Aorta (tissue), 5 donors: ENCODE results near the gene NPAS3. TPM values are rescaled to one million over a fixed set of nuclear protein-coding genes. Genes with fewer than 3 reads are reported as not detected.

Source experiments
- ATAC-seq: fragments of 200-7000 bp; cut with Tn5 transposase; one replicate; pipeline ENCODE4 v1.9.1; 2022; ENCODE audit warnings: moderate library complexity; ENCODE audit not compliant: low FRiP score
- DNase-seq, 2 donors: peaks; one replicate each; pipeline ENCODE4 v3.0.0-alpha.2; 2020
- H3K27ac ChIP-seq, 2 donors: one replicate each; pipeline ENCODE4 v1.5.1; 2013; ENCODE audit warnings: low read length in 2 of 2, mild to moderate bottlenecking in 2 of 2, moderate library complexity in 2 of 2, control low read depth in 1 of 2, inconsistent platforms in 1 of 2, low read depth in 1 of 2
- H3K27me3 ChIP-seq, 2 donors: one replicate each; pipeline ENCODE4 v1.6.1; 2013; ENCODE audit warnings: control low read depth in 1 of 2, low read length in 1 of 2, mild to moderate bottlenecking in 1 of 2, moderate library complexity in 1 of 2; ENCODE audit not compliant: insufficient read depth in 2 of 2, control insufficient read depth in 1 of 2
- H3K36me3 ChIP-seq, 2 donors: one replicate each; pipeline ENCODE4 v1.6.1; 2013; ENCODE audit warnings: control low read depth in 1 of 2, low read length in 1 of 2, mild to moderate bottlenecking in 1 of 2; ENCODE audit not compliant: insufficient read depth in 2 of 2, control insufficient read depth in 1 of 2
- H3K4me1 ChIP-seq, 2 donors: one replicate each; pipeline ENCODE4 v1.6.1; 2013; ENCODE audit warnings: low read length in 2 of 2, control low read depth in 1 of 2, mild to moderate bottlenecking in 1 of 2, moderate library complexity in 1 of 2; ENCODE audit not compliant: insufficient read depth in 2 of 2, control insufficient read depth in 1 of 2
- H3K4me3 ChIP-seq, 2 donors: one replicate each; pipeline ENCODE4 v1.5.1; 2013; ENCODE audit warnings: low read length in 2 of 2, control low read depth in 1 of 2, mild to moderate bottlenecking in 1 of 2
- H3K9me3 ChIP-seq: one replicate; pipeline ENCODE4 v1.6.1; 2013; ENCODE audit warnings: mild to moderate bottlenecking, low read length; ENCODE audit not compliant: control insufficient read depth
- WGBS, 2 donors: extraction: QIAGEN DNeasy Blood & Tissue Kit; methylation state at CpG; one replicate each; pipeline ENCODE4 v1.1.7; 2013; 5-methylcytosine and 5-hydroxymethylcytosine counted together
- intact Hi-C, 2 donors: fragments of 100-400 bp; cut with DNase I; formaldehyde crosslinking; loops; one replicate each; pipeline versions ENCODE4 v1.14.2 to v1.15.0; 2022
- polyA plus RNA-seq, 2 donors: library from polyadenylated mRNA; stranded (reverse); fragments of 200-250 nt; gene quantifications; one replicate each; pipeline ENCODE4 v1.2.3, GENCODE V29; 2013
- total RNA-seq, 2 donors: library from RNA; stranded (reverse); fragmentation: NEBNext Ultra II Directional; extraction: Animal tissue kit (Norgen Biotek cat#: 25700); gene quantifications; one replicate each; pipeline ENCODE4 v1.2.1, GENCODE V29; 2021
- donor health status: healthy with polysubstance abuse.
- donor health status: Bipolar disorder and iron deficiency.
- donor health status: DM: no; HTN: no; CAD: no.
- donor health status: DM: no; HTN: no; CAD: no.
- donor health status: DM: yes; HTN: yes; CAD: no.

Gene NPAS3
- total and polyA plus RNA-seq, 4 donors = 0.13 to 4.3 (median 0.50) TPM

DNA sequence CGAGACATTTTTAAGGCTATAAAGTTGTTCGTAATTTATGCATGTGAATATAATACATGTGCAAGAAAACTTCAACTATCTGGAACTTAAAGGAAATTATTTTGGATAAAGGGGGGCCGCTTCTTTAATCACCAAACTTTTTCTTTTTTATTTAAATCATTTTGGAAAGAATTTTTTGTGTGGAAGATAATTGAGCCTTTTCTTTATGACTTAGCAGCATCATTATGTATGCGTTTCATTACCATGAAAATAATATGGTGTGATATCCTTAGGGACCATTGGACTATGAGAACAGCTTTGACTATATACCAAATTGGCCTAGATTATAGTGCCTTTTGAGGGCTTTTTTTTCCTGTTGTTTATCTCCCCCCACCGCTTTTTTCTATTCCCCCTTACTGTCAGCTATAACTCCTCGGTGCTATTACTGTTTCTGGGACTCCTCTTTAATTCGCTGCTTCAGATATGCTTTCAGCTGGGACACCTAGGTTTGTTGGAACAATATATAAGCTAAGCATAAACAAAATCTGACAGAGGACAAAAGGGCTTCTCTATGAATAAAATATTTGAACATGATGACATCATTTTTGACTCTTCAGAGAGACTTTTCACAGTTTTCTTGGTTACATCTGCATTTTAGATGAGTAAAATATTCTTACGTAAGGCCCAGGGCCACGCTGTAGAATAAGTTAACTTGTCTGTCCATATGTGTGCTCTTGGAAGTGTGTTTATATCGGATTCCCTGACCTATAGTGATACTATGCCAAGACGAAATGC is 392.7 kb downstream of the NPAS3 start:
- intact Hi-C loops = no loop called here
- Histone ChIP-seq H3K36me3 (no peaks in the 10 kb centered on the region), H3K4me3 (no peak overlapping the region), H3K9me3 (no peaks in the 10 kb centered on the region), H3K27me3 (no peaks in the 10 kb centered on the region), H3K4me1 (no peaks in the 10 kb centered on the region), H3K27ac (no peak overlapping the region)
- 89% methylated on average over 11 of the region's 11 CpGs for WGBS, 2 donors
- no peak for ATAC-seq
- DNase-seq = no peak

DNA sequence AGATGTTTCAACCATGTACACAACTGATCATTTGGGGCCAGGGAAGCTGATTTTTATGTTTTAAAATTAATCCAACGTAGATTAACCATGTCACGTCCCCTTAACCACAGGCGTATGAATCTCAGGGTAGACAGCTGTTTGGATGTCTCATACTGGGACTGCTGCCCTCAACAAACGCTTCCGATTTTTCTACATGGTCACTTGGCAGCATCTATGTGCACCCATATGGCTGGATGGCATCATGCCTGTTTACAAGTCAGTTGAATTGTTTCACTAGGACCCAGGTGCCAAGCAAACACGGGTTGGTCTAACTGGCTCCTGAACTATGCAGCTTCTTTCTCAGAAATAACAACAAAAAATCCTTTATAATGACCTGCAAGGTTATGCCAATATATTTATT is 393.8 kb downstream of the NPAS3 start:
- no peaks in the 10 kb centered on the region for H3K36me3 ChIP-seq
- no peak overlapping the region for H3K4me3 ChIP-seq
- DNase-seq (no peak), ATAC-seq (no peak)
- intact Hi-C loops = no loop called here
- H3K4me1 ChIP-seq = no peaks in the 10 kb centered on the region
- WGBS, 2 donors = 67 to 76% methylated on average over 6 of the region's 6 CpGs
- no peak overlapping the region for H3K27ac ChIP-seq
- no peaks in the 10 kb centered on the region for H3K27me3 ChIP-seq
- H3K9me3 ChIP-seq = no peaks in the 10 kb centered on the region

DNA sequence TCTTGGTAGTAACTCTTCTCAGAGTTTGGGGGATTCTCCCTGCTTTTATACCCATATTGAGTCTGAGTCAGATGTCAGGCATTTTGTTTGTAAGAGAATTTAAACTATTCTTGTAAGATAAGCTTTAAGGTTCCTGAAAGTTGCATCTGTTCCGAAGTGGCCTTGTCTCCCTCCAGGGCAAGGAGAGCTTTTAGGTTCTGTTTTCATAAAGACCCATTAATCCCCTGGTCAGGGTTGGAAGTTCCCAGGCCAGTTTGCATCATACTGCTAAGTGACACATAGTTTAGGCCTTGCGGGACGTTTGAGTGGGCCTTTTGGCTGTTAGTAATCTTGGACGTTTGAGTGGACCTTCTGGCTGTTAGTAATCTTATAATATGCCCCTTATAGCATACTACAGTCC is 396.7 kb downstream of the NPAS3 start:
- DNase-seq (no peak), ATAC-seq (no peak)
- Histone ChIP-seq H3K4me1 (no peaks in the 10 kb centered on the region), H3K36me3 (no peaks in the 10 kb centered on the region), H3K4me3 (no peak overlapping the region), H3K27ac (no peak overlapping the region), H3K9me3 (no peaks in the 10 kb centered on the region), H3K27me3 (no peaks in the 10 kb centered on the region)
- intact Hi-C loops = no loop called here
- 50 to 54% methylated on average over 4 of the region's 4 CpGs for WGBS, 2 donors

DNA sequence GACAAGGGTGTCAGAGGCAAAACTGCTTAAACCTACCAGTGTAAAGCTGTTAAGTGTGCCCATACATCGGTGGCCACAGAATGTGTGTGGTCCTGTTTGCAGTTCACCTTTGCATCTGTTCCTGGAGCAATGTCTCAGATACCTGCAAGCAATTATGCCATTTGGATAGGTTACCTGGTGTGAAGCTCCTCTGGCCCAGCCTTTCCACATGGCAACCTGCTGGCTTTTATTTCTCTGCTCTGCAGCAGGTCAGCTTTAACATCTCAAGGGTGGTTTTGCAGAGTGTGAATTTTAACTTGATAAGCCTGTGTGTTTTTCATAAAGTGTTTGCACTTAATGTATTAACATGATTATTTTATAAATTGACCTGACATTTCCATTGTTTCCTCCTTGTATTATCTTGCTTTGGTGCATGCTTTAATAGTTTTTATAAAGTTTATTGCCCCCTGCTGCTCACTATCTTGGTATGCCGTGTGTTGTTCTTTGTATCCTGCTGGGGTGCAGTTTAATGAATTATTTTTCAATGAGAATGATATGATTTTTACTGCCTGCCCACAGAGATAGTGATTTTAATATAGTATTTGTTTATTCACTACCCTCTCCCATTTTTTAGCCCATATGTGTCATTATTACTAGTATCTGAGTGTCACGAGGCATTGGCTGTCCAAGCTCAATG is 403.8 kb downstream of the NPAS3 start:
- H3K27ac ChIP-seq = no peak overlapping the region
- H3K4me3 ChIP-seq = no peak overlapping the region
- H3K4me1 ChIP-seq = no peaks in the 10 kb centered on the region
- H3K9me3 ChIP-seq = no peaks in the 10 kb centered on the region
- no peaks in the 10 kb centered on the region for H3K36me3 ChIP-seq
- intact Hi-C loops = no loop called here
- WGBS, 2 donors = 62 to 72% methylated on average over 3 of the region's 3 CpGs
- DNase-seq = no peak
- no peaks in the 10 kb centered on the region for H3K27me3 ChIP-seq
- ATAC-seq = peak; percentile 36

DNA sequence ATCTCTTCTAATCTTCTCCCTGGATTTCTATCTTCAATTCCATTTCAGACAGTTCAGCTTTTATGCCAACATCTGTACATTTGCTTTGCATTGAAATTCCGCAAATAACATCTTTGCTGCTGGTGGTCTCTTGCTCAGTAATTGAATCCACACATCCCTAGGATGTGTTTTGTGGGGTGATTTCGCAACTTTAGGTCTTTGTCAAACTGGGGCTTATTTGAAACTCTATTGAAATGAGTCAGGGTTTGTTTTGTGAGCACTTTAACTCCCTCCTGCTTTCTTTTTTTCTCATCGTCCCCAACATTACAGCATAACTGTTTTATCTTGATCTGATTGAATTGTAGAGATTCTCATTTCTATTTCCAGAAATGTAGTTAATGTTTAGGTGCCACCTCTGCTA is 404.3 kb downstream of the NPAS3 start:
- WGBS, 2 donors = 64 to 70% methylated on average over 3 of the region's 3 CpGs
- no peaks in the 10 kb centered on the region for H3K27me3 ChIP-seq
- H3K27ac ChIP-seq = no peak overlapping the region
- H3K4me3 ChIP-seq = no peak overlapping the region
- DNase-seq (no peak), ATAC-seq (no peak)
- no peaks in the 10 kb centered on the region for H3K36me3 ChIP-seq
- no peaks in the 10 kb centered on the region for H3K9me3 ChIP-seq
- H3K4me1 ChIP-seq = no peaks in the 10 kb centered on the region
- intact Hi-C loops = no loop called here

DNA sequence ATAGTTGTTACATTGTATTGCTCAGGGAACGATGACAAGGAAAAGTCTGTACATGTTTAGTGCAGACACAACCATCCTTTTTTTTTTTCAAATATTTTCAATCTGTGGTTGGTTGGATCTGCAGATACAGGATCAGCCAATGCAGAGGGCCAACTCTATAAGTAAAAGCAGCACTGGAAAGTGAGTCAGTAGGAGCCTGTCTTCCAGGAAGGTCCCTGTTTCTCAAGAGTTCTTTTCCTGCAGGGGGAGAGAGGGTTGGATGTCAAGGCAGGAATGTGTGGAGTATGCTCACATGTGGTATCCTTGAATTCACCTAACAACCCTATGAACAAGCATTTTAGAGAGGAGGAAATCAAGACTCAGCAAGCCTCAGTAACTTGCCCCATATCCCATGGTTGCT is 409.1 kb downstream of the NPAS3 start:
- intact Hi-C loops = no loop called here
- no peaks in the 10 kb centered on the region for H3K9me3 ChIP-seq
- no peak overlapping the region for H3K4me3 ChIP-seq
- no peak for DNase-seq
- ATAC-seq = no peak
- no peak overlapping the region for H3K27ac ChIP-seq
- H3K27me3 ChIP-seq = no peaks in the 10 kb centered on the region
- no peaks in the 10 kb centered on the region for H3K4me1 ChIP-seq
- no peaks in the 10 kb centered on the region for H3K36me3 ChIP-seq
- 93 to 96% methylated on average over 1 of the region's 1 CpG for WGBS, 2 donors

DNA sequence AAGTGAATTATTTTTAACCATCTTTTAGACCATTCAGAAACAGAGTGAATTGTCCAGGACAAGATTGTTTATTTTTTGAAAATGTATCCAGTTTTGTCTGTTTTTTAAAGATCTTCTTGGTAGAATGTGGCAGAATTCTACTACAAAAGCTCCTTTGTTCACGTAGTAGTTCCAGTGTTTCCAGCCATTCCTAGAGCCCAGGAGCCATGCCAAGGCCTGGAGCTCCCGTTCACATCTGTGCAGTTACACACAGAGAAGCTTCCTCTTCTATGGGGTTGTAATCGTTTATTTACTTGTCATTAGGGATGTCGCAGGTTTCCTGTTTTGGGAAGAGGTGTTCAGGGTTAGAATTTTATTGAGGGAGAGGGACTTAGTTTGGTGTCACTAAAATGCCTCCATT is 409.8 kb downstream of the NPAS3 start:
- Histone ChIP-seq H3K27me3 (no peaks in the 10 kb centered on the region), H3K9me3 (no peaks in the 10 kb centered on the region), H3K36me3 (no peaks in the 10 kb centered on the region), H3K4me1 (no peaks in the 10 kb centered on the region), H3K27ac (no peak overlapping the region), H3K4me3 (no peak overlapping the region)
- intact Hi-C loops = no loop called here
- WGBS, 2 donors = 62 to 65% methylated on average over 4 of the region's 4 CpGs
- ATAC-seq (no peak), DNase-seq (no peak)

DNA sequence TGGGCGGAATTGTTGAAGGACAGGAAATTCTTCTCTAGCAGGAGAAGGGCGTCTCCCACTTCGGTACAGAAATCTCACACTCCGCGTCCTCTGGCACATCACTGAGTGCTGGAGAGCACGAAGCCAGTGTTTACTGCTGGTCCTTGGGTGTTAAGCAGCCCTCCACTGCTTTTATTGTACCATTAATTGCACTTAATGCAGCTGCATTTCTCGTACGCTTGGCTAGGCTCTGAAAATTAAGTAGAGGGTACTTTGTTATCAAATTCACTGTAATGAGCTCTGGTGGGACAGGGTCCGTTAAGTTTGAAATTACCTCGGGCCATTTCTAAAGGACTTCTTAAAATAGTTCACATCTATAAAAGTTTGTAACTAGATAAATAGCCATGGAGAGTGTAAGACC is 411.2 kb downstream of the NPAS3 start:
- Histone ChIP-seq H3K27ac (no peak overlapping the region), H3K4me3 (no peak overlapping the region), H3K36me3 (no peaks in the 10 kb centered on the region), H3K27me3 (no peaks in the 10 kb centered on the region), H3K9me3 (no peaks in the 10 kb centered on the region), H3K4me1 (no peaks in the 10 kb centered on the region)
- 63 to 64% methylated on average over 10 of the region's 10 CpGs for WGBS, 2 donors
- ATAC-seq = no peak
- no peak for DNase-seq
- intact Hi-C loops = no loop called here

DNA sequence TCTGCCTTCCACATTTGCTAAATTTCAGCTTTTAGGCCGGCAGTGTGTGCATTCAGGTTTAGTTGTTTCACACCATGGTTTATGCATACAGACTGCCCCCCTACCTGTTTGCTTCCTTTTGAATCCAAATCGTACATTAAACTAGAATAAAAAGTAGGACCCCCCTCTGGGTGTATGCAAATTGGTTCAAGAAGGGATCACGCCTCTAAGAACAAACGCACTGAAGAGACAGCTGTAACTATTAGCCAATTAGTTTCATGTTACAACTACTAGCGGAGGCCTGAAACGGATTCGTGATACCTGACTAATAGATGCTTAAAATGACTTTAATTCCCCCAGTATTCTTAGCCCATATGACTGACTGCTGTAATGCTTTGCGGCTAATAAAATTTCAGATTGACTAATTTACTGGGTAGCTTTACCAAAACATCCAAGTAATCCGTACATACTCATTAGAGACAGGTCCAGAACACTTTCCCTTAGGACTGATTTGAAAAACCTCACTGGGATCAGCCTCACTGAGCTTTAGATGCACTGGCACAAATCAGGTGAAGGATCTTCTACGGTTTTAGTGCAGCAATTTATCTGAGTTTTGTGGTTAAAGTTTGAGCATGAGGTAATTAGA is 411.8 kb downstream of the NPAS3 start:
- H3K27ac ChIP-seq = no peak overlapping the region
- WGBS, 2 donors = 79 to 81% methylated on average over 10 of the region's 10 CpGs

More for the DNA sequence above, 411.8 kb downstream of the NPAS3 start:
- intact Hi-C loops = no loop called here
- DNase-seq = no peak
- no peak for ATAC-seq
- Histone ChIP-seq H3K27me3 (no peaks in the 10 kb centered on the region), H3K36me3 (no peaks in the 10 kb centered on the region), H3K9me3 (no peaks in the 10 kb centered on the region), H3K4me3 (no peak overlapping the region), H3K4me1 (no peaks in the 10 kb centered on the region)
